ENCODE measurements around the gene RRP8.

The RRP8 gene

DNA sequence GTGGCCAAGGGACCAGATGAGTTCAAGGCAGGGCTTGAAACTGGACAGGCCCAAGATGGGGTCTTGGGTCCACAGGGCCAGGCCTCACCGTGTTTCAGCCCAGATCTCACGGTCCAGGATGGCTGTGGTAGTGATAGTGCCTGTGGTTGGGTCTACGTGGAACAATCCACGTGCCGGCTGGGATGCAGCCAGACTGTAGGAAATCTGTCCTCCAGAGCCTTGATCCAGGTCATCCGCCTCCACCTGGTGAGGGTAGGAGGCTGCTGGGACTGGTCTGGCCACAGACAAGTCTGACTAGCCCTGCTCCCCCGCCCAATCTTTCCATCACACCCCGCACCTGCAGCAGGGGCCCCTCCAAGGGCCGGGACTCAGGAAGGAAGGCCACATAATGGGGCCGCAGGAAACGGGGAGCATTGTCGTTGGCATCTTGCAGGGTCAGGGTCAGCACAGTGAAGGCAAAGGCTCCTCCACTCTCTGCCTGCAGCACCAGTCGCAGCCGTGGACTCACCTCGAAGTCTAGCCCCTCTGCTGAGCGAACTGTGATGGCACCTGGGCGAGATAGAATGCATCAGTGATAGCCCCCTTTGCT is 22.5 kb upstream of the RRP8 start:
- Mint-ChIP-seq H3K4me1 (no peaks in the 10 kb centered on the region), H3K27me3 (ENCODE audit: low read depth) (peaks cover 4% of the 10 kb centered on the region), H3K27ac (no peak overlapping the region), H3K36me3 (ENCODE audit: low read depth) (peaks cover 46% of the 10 kb centered on the region), H3K4me3 (no peak overlapping the region), H3K9me3 (no peaks in the 10 kb centered on the region)
- TF ChIP-seq, protein P1, sequence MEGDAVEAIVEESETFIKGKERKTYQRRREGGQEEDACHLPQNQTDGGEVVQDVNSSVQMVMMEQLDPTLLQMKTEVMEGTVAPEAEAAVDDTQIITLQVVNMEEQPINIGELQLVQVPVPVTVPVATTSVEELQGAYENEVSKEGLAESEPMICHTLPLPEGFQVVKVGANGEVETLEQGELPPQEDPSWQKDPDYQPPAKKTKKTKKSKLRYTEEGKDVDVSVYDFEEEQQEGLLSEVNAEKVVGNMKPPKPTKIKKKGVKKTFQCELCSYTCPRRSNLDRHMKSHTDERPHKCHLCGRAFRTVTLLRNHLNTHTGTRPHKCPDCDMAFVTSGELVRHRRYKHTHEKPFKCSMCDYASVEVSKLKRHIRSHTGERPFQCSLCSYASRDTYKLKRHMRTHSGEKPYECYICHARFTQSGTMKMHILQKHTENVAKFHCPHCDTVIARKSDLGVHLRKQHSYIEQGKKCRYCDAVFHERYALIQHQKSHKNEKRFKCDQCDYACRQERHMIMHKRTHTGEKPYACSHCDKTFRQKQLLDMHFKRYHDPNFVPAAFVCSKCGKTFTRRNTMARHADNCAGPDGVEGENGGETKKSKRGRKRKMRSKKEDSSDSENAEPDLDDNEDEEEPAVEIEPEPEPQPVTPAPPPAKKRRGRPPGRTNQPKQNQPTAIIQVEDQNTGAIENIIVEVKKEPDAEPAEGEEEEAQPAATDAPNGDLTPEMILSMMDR (IDR thresholded peaks at IDR 0.05; ENCODE audit: unreplicated experiment in 3 of 3), result no peak

DNA sequence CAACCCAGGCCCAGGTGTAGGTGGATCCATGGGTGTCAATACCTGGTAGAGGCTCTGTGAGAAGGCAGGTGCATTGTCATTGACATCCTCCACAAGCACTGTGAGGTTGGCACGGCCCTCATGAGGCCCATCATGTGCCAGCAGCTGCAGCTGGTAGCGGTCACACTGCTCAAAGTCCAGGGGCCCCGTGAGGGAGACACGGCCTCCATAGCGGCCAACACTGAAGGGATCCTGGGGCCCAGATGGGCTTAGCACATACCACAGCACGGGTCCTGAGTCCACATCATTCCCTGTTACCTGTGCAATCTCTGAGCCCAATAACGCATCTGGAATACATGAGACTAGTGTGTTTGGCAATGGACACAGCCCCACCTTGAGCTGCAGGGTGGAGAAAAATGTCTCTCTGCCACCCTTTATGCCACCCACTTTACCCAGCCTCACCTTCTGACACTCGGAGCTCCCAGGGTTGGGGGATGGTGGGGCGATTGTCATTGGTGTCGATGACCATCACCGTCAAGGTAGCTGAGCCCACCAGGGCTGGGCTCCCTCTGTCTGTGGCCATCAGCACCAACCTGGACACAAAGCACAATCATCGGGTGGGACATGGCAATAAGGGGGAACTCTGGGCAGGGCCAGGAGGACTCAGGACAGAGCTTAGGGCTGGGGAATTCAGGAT is 21.9 kb upstream of the RRP8 start:
- peaks cover 42% of the 10 kb centered on the region for H3K36me3 Mint-ChIP-seq (ENCODE audit: low read depth)
- H3K4me3 Mint-ChIP-seq, result no peak overlapping the region
- H3K27me3 Mint-ChIP-seq (ENCODE audit: low read depth), result no peaks in the 10 kb centered on the region
- H3K27ac Mint-ChIP-seq, result no peak overlapping the region
- H3K9me3 Mint-ChIP-seq, result no peaks in the 10 kb centered on the region
- TF ChIP-seq, protein P1 (IDR thresholded peaks at IDR 0.05; ENCODE audit: unreplicated experiment in 3 of 3), result no peak
- no peaks in the 10 kb centered on the region for H3K4me1 Mint-ChIP-seq

DNA sequence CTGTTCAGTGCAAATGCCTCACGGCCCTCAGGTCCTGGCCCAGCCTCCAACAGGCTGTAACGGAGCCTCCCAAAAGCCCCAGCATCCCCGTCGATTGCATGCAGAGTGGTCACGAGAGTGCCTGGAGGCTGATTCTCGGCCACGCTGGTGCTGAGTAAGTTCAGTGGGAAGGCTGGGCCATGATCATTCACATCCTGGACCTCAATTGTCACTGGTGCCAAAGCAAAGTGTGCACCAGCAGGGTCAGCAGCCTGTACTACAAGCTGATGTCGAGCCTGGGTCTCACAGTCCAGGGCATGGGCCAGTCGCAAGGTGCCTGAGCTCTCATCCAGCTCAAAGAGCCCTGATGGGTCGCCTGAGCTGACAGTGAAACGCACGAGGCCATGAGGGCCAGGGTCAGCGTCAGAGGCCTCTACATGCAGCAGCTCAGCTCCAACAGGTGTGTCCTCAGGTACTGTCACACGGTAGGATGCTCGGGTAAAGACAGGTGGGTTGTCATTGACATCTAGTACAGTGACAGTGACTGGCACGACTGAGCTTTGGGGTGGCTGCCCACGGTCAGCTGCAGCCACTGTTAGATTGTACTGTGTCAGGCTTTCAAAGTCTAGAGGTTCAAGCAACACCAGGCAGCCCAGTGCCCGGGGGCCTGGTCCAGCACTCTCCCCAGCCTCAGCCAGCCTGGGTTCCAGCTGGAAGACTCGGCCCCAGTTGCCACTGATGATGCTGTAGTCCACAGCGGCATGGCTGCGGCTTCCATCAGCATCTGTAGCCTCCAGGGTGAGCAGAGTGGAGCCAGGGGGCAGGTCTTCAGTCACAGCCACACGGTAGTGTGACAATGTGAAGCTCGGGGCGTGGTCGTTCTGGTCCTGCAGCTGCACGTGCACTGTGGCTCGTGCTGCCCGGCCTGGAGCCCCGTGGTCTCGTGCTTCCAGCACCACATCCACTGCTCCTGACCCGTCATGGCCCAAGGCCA is 20.3 kb upstream of the RRP8 start:
- Mint-ChIP-seq H3K4me3 (no peak overlapping the region), H3K27me3 (ENCODE audit: low read depth) (no peaks in the 10 kb centered on the region), H3K27ac (no peak overlapping the region), H3K9me3 (no peaks in the 10 kb centered on the region), H3K36me3 (ENCODE audit: low read depth) (peaks cover 30% of the 10 kb centered on the region), H3K4me1 (no peaks in the 10 kb centered on the region)
- TF ChIP-seq, protein P1 (IDR thresholded peaks at IDR 0.05; ENCODE audit: unreplicated experiment in 3 of 3), result no peak

DNA sequence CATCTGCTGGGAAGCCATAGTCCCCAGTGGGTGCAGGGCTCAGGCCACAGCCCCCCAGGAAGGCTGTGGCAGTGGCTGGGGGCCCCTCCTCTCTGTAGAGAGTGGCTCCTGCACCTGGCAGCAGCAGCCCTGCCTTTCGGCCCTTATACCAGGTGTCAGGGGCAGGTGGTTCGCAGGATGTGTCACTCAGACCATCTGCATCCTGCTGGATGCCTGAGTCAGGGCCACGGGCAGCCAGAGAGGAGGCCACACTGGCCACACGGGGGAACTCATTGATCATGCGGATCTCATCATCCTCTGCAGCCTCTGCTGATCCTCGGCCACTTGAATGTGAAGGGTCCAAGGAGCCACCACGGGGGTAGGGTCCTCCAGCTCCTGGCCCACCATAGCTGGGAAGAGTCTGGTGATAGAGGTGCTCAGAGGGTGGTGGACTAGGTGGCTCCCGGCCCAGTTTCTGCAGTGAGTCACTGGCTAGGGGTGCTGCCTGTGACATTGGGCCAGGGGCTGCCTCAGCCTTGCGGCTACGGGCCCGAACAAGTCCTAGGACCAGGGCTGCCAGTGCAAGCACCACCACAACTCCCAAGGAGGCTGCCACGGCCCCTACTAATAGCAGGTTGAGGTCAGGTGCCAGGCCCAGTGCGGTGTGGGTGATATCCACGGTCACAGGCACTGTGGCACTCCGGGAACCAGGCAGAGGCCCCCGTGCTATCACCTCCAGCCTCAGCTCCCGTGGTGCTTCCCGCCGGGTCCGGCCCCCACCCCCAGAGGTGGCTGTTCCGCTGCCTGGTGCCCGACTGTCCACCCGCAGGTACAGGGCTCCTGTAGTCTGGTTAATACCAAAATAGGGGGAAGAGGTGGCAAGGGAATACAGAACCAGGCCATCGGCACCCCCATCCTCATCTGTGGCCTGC is 19.1 kb upstream of the RRP8 start:
- no peaks in the 10 kb centered on the region for H3K4me1 Mint-ChIP-seq
- no peak overlapping the region for H3K4me3 Mint-ChIP-seq
- no peaks in the 10 kb centered on the region for H3K27me3 Mint-ChIP-seq (ENCODE audit: low read depth)
- H3K9me3 Mint-ChIP-seq, result no peaks in the 10 kb centered on the region
- peaks cover 21% of the 10 kb centered on the region for H3K36me3 Mint-ChIP-seq (ENCODE audit: low read depth)
- no peak overlapping the region for H3K27ac Mint-ChIP-seq
- TF ChIP-seq, protein P1 (IDR thresholded peaks at IDR 0.05; ENCODE audit: unreplicated experiment in 3 of 3), result no peak

DNA sequence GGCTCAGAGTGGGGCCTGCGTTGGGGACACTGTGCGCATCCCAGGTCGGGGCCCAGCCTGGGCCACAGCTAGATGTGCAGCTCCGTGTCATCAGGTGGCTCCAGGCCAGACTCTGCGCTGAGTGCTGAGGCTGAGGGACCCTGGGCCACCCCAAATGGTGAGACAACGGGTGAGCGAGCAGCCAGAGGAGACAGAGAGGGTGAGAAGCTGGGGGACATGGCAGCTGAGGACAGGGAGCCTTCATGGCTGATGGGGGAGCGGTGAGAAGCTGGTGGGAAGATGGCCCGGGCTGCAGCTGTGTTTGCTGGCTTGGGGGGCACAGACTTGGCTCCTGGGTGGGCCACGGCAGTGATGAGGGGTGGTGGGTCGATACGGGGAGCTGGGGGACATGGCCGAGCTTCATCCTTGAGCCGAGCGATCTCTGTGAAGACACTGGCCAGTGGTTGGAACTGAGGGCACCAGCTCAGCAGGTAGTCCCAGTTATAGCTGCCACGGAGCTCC is 18.3 kb upstream of the RRP8 start:
- Mint-ChIP-seq H3K4me1 (no peaks in the 10 kb centered on the region), H3K36me3 (ENCODE audit: low read depth) (peaks cover 16% of the 10 kb centered on the region), H3K27ac (no peak overlapping the region), H3K9me3 (no peaks in the 10 kb centered on the region), H3K4me3 (no peak overlapping the region), H3K27me3 (ENCODE audit: low read depth) (no peaks in the 10 kb centered on the region)
- TF ChIP-seq, protein P1 (IDR thresholded peaks at IDR 0.05; ENCODE audit: unreplicated experiment in 3 of 3), result no peak

Data from nephron (organoid).